Hepatocyte (in vitro differentiated cells): ENCODE measurements around the gene SPATA12. TPM values are rescaled to one million over a fixed set of nuclear protein-coding genes. Genes with fewer than 3 reads are reported as not detected.
"Not testable (repeated sequence)": the region's sequence is repeated elsewhere in the genome, so short reads cannot be mapped to it uniquely, and the experiment has no call there.

ENCODE experiments used
- DNase-seq: peaks from one replicate; pipeline ENCODE4 v3.0.0-alpha.2; 2016; ENCODE audit warnings: low spot score
- H2AFZ ChIP-seq: fragments of 200-600 bp; sonication (generic); 2 replicates; pipeline ENCODE4 v1.6.0; 2016; ENCODE audit warnings: antibody characterized with exemption, mild to moderate bottlenecking
- H3K27ac ChIP-seq: fragments of 200-600 bp; sonication (generic); 2 replicates; pipeline ENCODE4 v1.5.1; 2016; ENCODE audit warnings: mild to moderate bottlenecking
- H3K27me3 ChIP-seq: fragments of 200-600 bp; sonication (generic); 2 replicates; pipeline ENCODE4 v1.6.1; 2016
- H3K36me3 ChIP-seq: fragments of 200-600 bp; sonication (generic); replicated peaks from 2 replicates; pipeline ENCODE4 v1.5.1; 2016; ENCODE audit warnings: low read depth; ENCODE audit not compliant: insufficient read depth
- H3K4me1 ChIP-seq: fragments of 200-600 bp; sonication (generic); 2 replicates; pipeline ENCODE4 v1.5.1; 2016; ENCODE audit warnings: mild to moderate bottlenecking, moderate library complexity; ENCODE audit not compliant: insufficient read depth
- H3K4me2 ChIP-seq: fragments of 200-600 bp; sonication (generic); 2 replicates; pipeline ENCODE4 v1.6.0; 2016
- H3K4me3 ChIP-seq: fragments of 200-600 bp; sonication (generic); 2 replicates; pipeline ENCODE4 v1.5.1; 2016; ENCODE audit warnings: mild to moderate bottlenecking
- H3K79me2 ChIP-seq: fragments of 200-600 bp; sonication (generic); 2 replicates; pipeline ENCODE4 v1.6.0; 2017; ENCODE audit warnings: mild to moderate bottlenecking
- H3K9me2 ChIP-seq: fragments of 200-600 bp; sonication (generic); replicated peaks from 2 replicates; pipeline ENCODE4 v1.6.0; 2017; ENCODE audit warnings: mild to moderate bottlenecking; ENCODE audit not compliant: insufficient read depth
- H3K9me3 ChIP-seq: fragments of 200-600 bp; sonication (generic); 2 replicates; pipeline ENCODE4 v1.5.1; 2016; ENCODE audit warnings: low read depth, mild to moderate bottlenecking
- H4K20me1 ChIP-seq: fragments of 200-600 bp; sonication (generic); 2 replicates; pipeline ENCODE4 v1.6.0; 2016; ENCODE audit warnings: mild to moderate bottlenecking; ENCODE audit not compliant: insufficient read depth, poor library complexity, severe bottlenecking
- EZH2 ChIP-seq: fragments of 200-600 bp; sonication (generic); IDR thresholded peaks from 2 replicates; pipeline ENCODE4 v1.6.1; 2016; ENCODE audit warnings: antibody characterized with exemption, mild to moderate bottlenecking, borderline replicate concordance
- EZH2phosphoT487 ChIP-seq: fragments of 200-600 bp; sonication (generic); IDR thresholded peaks from one replicate; pipeline ENCODE4 v1.6.1; 2018; ENCODE audit warnings: antibody characterized with exemption, mild to moderate bottlenecking, low read depth, moderate library complexity; ENCODE audit not compliant: unreplicated experiment, severe bottlenecking
- WGBS: methylation state at CpG from one replicate; pipeline ENCODE4 v1.1.6; 2016; ENCODE audit warnings: low lambda C conversion rate; ENCODE audit errors: missing lambda C conversion rate; 5-methylcytosine and 5-hydroxymethylcytosine counted together
- polyA plus RNA-seq: library from polyadenylated mRNA; unstranded; fragments of >200 nt; fragmentation: Nextera tagmentation; extraction: Ambion mirVana; gene quantifications from 2 replicates; pipeline ENCODE4 v1.2.1, GENCODE V29; 2016
- total RNA-seq: library from RNA; depleted of rRNA; stranded (reverse); fragments of >200 nt; gene quantifications from 2 replicates; pipeline ENCODE4 v1.2.3, GENCODE V29; 2014
- TF ChIP-seq, protein P1 (sequence below): fragments of 200-600 bp; sonication (generic); IDR thresholded peaks from 2 replicates; pipeline ENCODE4 v1.5.1; 2016; ENCODE audit warnings: antibody characterized with exemption, mild to moderate bottlenecking; ENCODE audit not compliant: poor library complexity

SPATA12 gene
- total and polyA plus RNA-seq, 2 experiments from 2014 or later, result 0.10 to 0.25 TPM

DNA sequence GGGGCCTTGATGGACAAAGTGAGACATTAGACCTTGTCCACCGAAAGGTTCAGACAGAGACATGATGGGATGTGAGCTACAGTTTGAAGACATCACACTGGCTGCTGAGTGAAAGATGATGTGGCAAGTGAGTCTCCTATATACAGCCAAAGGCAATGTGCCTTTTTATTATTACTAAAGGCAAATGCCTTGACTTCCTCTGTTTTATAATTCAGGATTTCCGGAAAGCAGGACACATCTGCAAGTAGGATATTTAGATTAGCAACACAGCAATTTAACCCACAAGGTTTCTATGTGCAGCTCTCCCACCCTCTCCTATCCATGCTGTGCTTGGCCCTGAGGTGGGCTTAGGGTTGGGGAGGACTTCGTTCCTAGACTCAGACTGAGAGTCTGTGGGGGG, 20.7 kb downstream of the SPATA12 start:
- no peaks in the 10 kb centered on the region for H3K36me3 ChIP-seq
- no peak for DNase-seq
- H3K27ac ChIP-seq, result no peak overlapping the region
- no peak overlapping the region for H2AFZ ChIP-seq
- no peaks in the 10 kb centered on the region for H3K9me2 ChIP-seq
- H3K4me3 ChIP-seq, result no peak overlapping the region
- no peak for TF ChIP-seq EZH2phosphoT487
- TF ChIP-seq, protein P1, sequence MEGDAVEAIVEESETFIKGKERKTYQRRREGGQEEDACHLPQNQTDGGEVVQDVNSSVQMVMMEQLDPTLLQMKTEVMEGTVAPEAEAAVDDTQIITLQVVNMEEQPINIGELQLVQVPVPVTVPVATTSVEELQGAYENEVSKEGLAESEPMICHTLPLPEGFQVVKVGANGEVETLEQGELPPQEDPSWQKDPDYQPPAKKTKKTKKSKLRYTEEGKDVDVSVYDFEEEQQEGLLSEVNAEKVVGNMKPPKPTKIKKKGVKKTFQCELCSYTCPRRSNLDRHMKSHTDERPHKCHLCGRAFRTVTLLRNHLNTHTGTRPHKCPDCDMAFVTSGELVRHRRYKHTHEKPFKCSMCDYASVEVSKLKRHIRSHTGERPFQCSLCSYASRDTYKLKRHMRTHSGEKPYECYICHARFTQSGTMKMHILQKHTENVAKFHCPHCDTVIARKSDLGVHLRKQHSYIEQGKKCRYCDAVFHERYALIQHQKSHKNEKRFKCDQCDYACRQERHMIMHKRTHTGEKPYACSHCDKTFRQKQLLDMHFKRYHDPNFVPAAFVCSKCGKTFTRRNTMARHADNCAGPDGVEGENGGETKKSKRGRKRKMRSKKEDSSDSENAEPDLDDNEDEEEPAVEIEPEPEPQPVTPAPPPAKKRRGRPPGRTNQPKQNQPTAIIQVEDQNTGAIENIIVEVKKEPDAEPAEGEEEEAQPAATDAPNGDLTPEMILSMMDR, result no peak
- no peak for TF ChIP-seq EZH2
- no peaks in the 10 kb centered on the region for H4K20me1 ChIP-seq
- H3K9me3 ChIP-seq, result no peaks in the 10 kb centered on the region
- H3K4me1 ChIP-seq, result peaks cover 17% of the 10 kb centered on the region
- H3K4me2 ChIP-seq, result no peak overlapping the region
- H3K27me3 ChIP-seq, result no peaks in the 10 kb centered on the region
- 72% methylated on average over 3 of the region's 3 CpGs for WGBS
- peaks cover 12% of the 10 kb centered on the region for H3K79me2 ChIP-seq

DNA sequence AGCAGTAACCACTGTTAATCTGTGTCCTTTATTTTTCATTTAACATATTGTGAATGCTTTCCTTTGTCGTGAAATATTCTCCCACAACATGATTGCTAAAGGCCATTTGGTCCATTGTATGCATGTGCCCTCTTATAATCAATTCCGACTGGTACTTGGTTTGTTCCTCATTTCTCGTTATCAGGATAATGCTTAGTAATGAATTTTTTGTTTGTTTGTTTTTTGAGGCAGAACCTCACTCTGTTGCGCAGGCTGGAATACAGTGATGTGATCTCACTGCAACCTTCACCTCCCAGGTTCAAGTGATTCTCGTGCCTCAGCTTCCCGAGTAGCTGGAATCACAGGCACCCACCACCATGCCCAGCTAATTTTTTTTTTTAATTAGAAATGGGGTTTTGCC, 22.0 kb downstream of the SPATA12 start:
- Histone ChIP-seq H3K36me3 (no peaks in the 10 kb centered on the region), H3K79me2 (peaks cover under 1% of the 10 kb centered on the region), H3K27me3 (no peaks in the 10 kb centered on the region), H3K4me3 (no peak overlapping the region), H3K9me3 (no peaks in the 10 kb centered on the region), H4K20me1 (no peaks in the 10 kb centered on the region), H3K27ac (no peak overlapping the region), H3K9me2 (no peaks in the 10 kb centered on the region), H3K4me1 (peaks cover 12% of the 10 kb centered on the region), H2AFZ (no peak overlapping the region), H3K4me2 (no peak overlapping the region)
- WGBS, result 97% methylated on average over 6 of the region's 6 CpGs
- DNase-seq, result no peak
- TF ChIP-seq EZH2phosphoT487, result no peak
- TF ChIP-seq, protein P1, result no peak
- no peak for TF ChIP-seq EZH2

DNA sequence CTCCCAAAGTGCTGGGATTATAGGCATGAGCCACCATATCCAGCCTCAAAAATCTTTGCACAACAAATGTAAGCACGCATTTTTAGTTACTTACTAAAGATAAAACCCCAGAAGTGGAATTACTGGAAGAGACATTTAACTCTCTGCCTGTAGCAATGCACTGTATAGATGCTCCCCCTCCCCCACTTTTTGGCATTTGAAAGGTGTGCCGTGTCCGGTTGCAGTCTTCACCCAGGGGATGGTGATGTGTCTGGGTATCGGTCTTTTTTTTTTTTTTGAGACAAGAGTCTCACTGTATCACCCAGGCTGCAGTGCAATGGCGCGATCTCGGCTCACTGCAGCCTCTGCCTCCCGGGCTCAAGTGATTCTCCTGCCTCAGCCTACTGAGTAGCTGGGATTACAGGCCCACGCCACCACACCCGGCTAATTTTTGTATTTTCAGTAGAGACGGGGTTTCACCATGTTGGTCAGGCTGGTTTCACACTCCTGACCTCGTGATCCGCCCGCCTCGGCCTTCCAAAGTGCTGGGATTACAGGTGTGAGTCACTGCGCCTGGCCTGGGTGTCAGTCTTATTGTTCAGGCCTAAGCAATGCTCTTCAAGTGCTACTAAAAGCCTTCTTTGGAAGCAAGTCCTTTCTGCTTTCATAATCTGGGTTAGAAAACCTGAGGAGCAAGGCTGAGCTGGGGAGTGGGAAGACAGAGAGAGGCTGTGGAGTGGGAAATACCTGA, 23.0 kb downstream of the SPATA12 start:
- WGBS, result 85% methylated on average over 16 of the region's 16 CpGs
- not testable (repeated sequence) for H2AFZ ChIP-seq, H3K4me2 ChIP-seq, H3K79me2 ChIP-seq, H3K36me3 ChIP-seq, H3K9me3 ChIP-seq, DNase-seq, H3K4me3 ChIP-seq, H3K9me2 ChIP-seq, H3K27ac ChIP-seq, H3K27me3 ChIP-seq, H4K20me1 ChIP-seq, H3K4me1 ChIP-seq

DNA sequence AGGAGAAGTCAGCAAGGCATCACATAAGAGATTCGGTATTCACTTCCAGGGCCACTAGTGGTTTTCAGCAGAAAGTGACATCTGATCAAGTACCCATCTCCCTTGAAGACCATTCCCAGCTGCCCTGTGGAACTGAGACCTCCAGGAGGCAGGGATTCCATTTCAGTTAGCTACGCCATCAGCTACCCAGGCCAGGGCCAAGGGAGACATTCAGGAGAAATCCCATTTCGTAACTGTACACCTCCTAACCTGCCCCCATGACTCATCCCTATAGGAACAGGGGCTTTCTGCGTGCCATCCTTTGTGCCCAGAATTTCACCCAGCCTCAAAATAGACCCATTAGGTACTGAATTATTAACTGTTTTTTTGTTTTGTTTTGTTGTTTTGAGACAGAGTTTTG, 24.7 kb downstream of the SPATA12 start:
- H3K27ac ChIP-seq, result no peak overlapping the region
- no peak overlapping the region for H3K4me2 ChIP-seq
- no peaks in the 10 kb centered on the region for H3K9me3 ChIP-seq
- no peaks in the 10 kb centered on the region for H3K27me3 ChIP-seq
- H3K4me1 ChIP-seq, result no peaks in the 10 kb centered on the region
- no peaks in the 10 kb centered on the region for H3K9me2 ChIP-seq
- no peak overlapping the region for H2AFZ ChIP-seq
- DNase-seq, result no peak
- no peak overlapping the region for H3K4me3 ChIP-seq
- H4K20me1 ChIP-seq, result no peaks in the 10 kb centered on the region
- WGBS, result over 99% methylated on average over 4 of the region's 4 CpGs
- no peaks in the 10 kb centered on the region for H3K36me3 ChIP-seq
- TF ChIP-seq EZH2phosphoT487, result no peak
- TF ChIP-seq, protein P1, result no peak
- no peak for TF ChIP-seq EZH2
- no peaks in the 10 kb centered on the region for H3K79me2 ChIP-seq
